IMR-90 (cell line): Measurements from ENCODE around the gene ZSWIM8. TPM values are rescaled to one million over a fixed set of nuclear protein-coding genes. Genes with fewer than 3 reads are reported as not detected.

Experiments
- ATAC-seq: fragments of 200-7000 bp; cut with Tn5 transposase; 2 replicates; pipeline ENCODE4 v1.9.1; 2020; ENCODE audit warnings: low read depth, mild to moderate bottlenecking, moderate library complexity
- BruUV-seq: library from RNA; stranded (reverse); fragments of 400-500 nt; replicated peaks from 2 replicates; lab custom pipeline; 2021; lab: Mats Ljungman, UMichigan
- CTCF ChIA-PET: fragments of 300-600 bp; formaldehyde crosslinking; extraction: SDS; loops from one replicate; lab custom pipeline; 2021; ENCODE audit warnings: antibody characterized with exemption; lab: Yijun Ruan, JAX
- POLR2A ChIA-PET: fragments of 300-600 bp; sonication (Branson Sonifier 250); formaldehyde crosslinking; loops from one replicate; lab custom pipeline; 2022; ENCODE audit warnings: antibody characterized with exemption; ENCODE audit not compliant: unreplicated experiment; lab: Charles Lee
- DNase-seq: peaks from one replicate; pipeline ENCODE4 v3.0.0; 2013
- H2AFZ ChIP-seq: replicated peaks from 2 replicates; pipeline ENCODE3; 2013; ENCODE audit warnings: low read length, mild to moderate bottlenecking; ENCODE audit not compliant: poor library complexity
- H2AK5ac ChIP-seq: 2 replicates; pipeline ENCODE4 v1.6.1; 2013; ENCODE audit warnings: low read depth, low read length, inconsistent platforms
- H2AK9ac ChIP-seq: replicated peaks from 2 replicates; pipeline ENCODE3; 2013; ENCODE audit warnings: mild to moderate bottlenecking, low read depth, low read length, moderate library complexity; ENCODE audit not compliant: poor library complexity
- H2BK120ac ChIP-seq: 2 replicates; pipeline ENCODE4 v1.6.1; 2013; ENCODE audit warnings: low read depth, low read length, inconsistent platforms
- H2BK15ac ChIP-seq: 3 replicates; pipeline ENCODE4 v1.6.1; 2013; ENCODE audit warnings: low read depth, low read length, inconsistent platforms
- H2BK20ac ChIP-seq: 2 replicates; pipeline ENCODE4 v1.6.1; 2013; ENCODE audit warnings: low read depth, mild to moderate bottlenecking, inconsistent platforms, low read length, moderate library complexity
- H2BK5ac ChIP-seq: 2 replicates; pipeline ENCODE4 v1.6.1; 2013; ENCODE audit warnings: mild to moderate bottlenecking, low read depth, low read length, inconsistent platforms; ENCODE audit not compliant: poor library complexity, severe bottlenecking
- H3K14ac ChIP-seq: replicated peaks from 2 replicates; pipeline ENCODE4 v1.6.1; 2013; ENCODE audit warnings: low read depth, low read length, inconsistent platforms
- H3K18ac ChIP-seq: 2 replicates; pipeline ENCODE4 v1.6.1; 2013; ENCODE audit warnings: low read depth, low read length, control low read depth
- H3K23ac ChIP-seq: 2 replicates; pipeline ENCODE4 v1.6.1; 2013; ENCODE audit warnings: low read depth, low read length, inconsistent platforms
- H3K27ac ChIP-seq: 2 replicates; pipeline ENCODE4 v1.5.1; 2013; ENCODE audit warnings: mild to moderate bottlenecking, control low read depth, low read length; ENCODE audit not compliant: insufficient read depth
- H3K27me3 ChIP-seq: 2 replicates; pipeline ENCODE4 v1.6.1; 2013; ENCODE audit warnings: low read length; ENCODE audit not compliant: control insufficient read depth, insufficient read depth
- H3K36me3 ChIP-seq: 2 replicates; pipeline ENCODE4 v1.6.1; 2013; ENCODE audit warnings: low read length, mixed read lengths; ENCODE audit not compliant: control insufficient read depth, insufficient read depth
- H3K4ac ChIP-seq: 2 replicates; pipeline ENCODE4 v1.6.1; 2013; ENCODE audit warnings: low read depth, low read length, inconsistent platforms
- H3K4me1 ChIP-seq: 2 replicates; pipeline ENCODE4 v1.6.1; 2013; ENCODE audit warnings: low read length, mixed read lengths; ENCODE audit not compliant: control insufficient read depth, insufficient read depth
- H3K4me2 ChIP-seq: 2 replicates; pipeline ENCODE4 v1.6.1; 2013; ENCODE audit warnings: low read depth, mild to moderate bottlenecking, control low read depth, low read length, moderate library complexity
- H3K4me3 ChIP-seq: 2 replicates; pipeline ENCODE4 v1.5.1; 2013; ENCODE audit warnings: low read depth, mild to moderate bottlenecking, control low read depth, low read length, moderate library complexity; ENCODE audit not compliant: insufficient read depth
- H3K56ac ChIP-seq: 2 replicates; pipeline ENCODE4 v1.6.1; 2013; ENCODE audit warnings: low read length, inconsistent platforms; ENCODE audit not compliant: insufficient read depth; ENCODE audit errors: extremely low read depth
- H3K79me1 ChIP-seq, 2 experiments: 2 replicates each; pipeline ENCODE4 v1.6.1; 2013; ENCODE audit warnings: low read length in 2 of 2, inconsistent platforms in 1 of 2, low read depth in 1 of 2
- H3K9ac ChIP-seq: 2 replicates; pipeline ENCODE4 v1.6.1; 2013; ENCODE audit warnings: low read depth, low read length, control low read depth
- H3K9me1 ChIP-seq: 2 replicates; pipeline ENCODE4 v1.6.1; 2013; ENCODE audit warnings: low read length, inconsistent platforms; ENCODE audit not compliant: insufficient read depth
- H3K9me3 ChIP-seq: 2 replicates; pipeline ENCODE4 v1.6.1; 2013; ENCODE audit warnings: low read length; ENCODE audit not compliant: control insufficient read depth, insufficient read depth
- H4K20me1 ChIP-seq: 2 replicates; pipeline ENCODE4 v1.6.1; 2013; ENCODE audit warnings: low read length, inconsistent platforms; ENCODE audit not compliant: insufficient read depth
- H4K5ac ChIP-seq: 2 replicates; pipeline ENCODE4 v1.6.1; 2013; ENCODE audit warnings: mild to moderate bottlenecking, low read depth, low read length, control low read depth
- H4K8ac ChIP-seq, 2 experiments: 2 replicates each; pipeline ENCODE4 v1.6.1; 2013; ENCODE audit warnings: low read depth in 2 of 2, low read length in 2 of 2, control low read depth in 1 of 2, inconsistent platforms in 1 of 2
- H4K91ac ChIP-seq: 2 replicates; pipeline ENCODE4 v1.6.1; 2013; ENCODE audit warnings: low read depth, low read length, inconsistent platforms; ENCODE audit not compliant: insufficient read depth
- BHLHE40 ChIP-seq: fragments of 150-350 bp; IDR thresholded peaks from 2 replicates; pipeline ENCODE4 v1.6.1; 2016; ENCODE audit warnings: mild to moderate bottlenecking, low read depth, low read length
- CEBPB ChIP-seq: IDR thresholded peaks from 2 replicates; pipeline ENCODE4 v1.6.1; 2012; ENCODE audit warnings: low read depth, low read length, improper control_type of control experiment
- CHD1 ChIP-seq: IDR thresholded peaks from 2 replicates; pipeline ENCODE4 v1.6.1; 2012; ENCODE audit warnings: low read depth, low read length, improper control_type of control experiment
- CTCF ChIP-seq: conservative IDR thresholded peaks from 2 replicates; pipeline ENCODE4 v1.5.1; 2012; ENCODE audit warnings: mild to moderate bottlenecking, low read depth, low read length, improper control_type of control experiment
- ELK1 ChIP-seq: fragments of 150-350 bp; IDR thresholded peaks from 2 replicates; pipeline ENCODE4 v1.6.1; 2016; ENCODE audit warnings: low read depth, mild to moderate bottlenecking, low read length, moderate library complexity, borderline replicate concordance
- FOS ChIP-seq: fragments of 150-350 bp; IDR thresholded peaks from 2 replicates; pipeline ENCODE4 v1.6.1; 2016; ENCODE audit warnings: low read depth, low read length
- MAZ ChIP-seq: IDR thresholded peaks from 2 replicates; pipeline ENCODE4 v1.6.1; 2012; ENCODE audit warnings: low read depth, mild to moderate bottlenecking, low read length, improper control_type of control experiment, moderate library complexity, borderline replicate concordance
- MXI1 ChIP-seq: IDR thresholded peaks from 2 replicates; pipeline ENCODE4 v1.6.1; 2012; ENCODE audit warnings: low read depth, mild to moderate bottlenecking, low read length, moderate library complexity, borderline replicate concordance
- NFE2L2 ChIP-seq: fragments of 150-350 bp; IDR thresholded peaks from 2 replicates; pipeline ENCODE4 v1.6.1; 2016; ENCODE audit warnings: low read depth, mild to moderate bottlenecking, low read length
- POLR2A ChIP-seq: IDR thresholded peaks from 2 replicates; pipeline ENCODE4 v1.6.1; 2012; ENCODE audit warnings: mild to moderate bottlenecking, low read depth, low read length
- RAD21 ChIP-seq: IDR thresholded peaks from 2 replicates; pipeline ENCODE4 v1.6.1; 2012; ENCODE audit warnings: low read length, improper control_type of control experiment
- RCOR1 ChIP-seq: IDR thresholded peaks from 2 replicates; pipeline ENCODE4 v1.6.1; 2012; ENCODE audit warnings: mild to moderate bottlenecking, low read length, improper control_type of control experiment; ENCODE audit not compliant: insufficient replicate concordance
- RFX5 ChIP-seq: IDR thresholded peaks from 2 replicates; pipeline ENCODE4 v1.8.0; 2012; ENCODE audit warnings: low read depth, mild to moderate bottlenecking, low read length, moderate library complexity
- SMC3 ChIP-seq: fragments of 150-350 bp; IDR thresholded peaks from 2 replicates; pipeline ENCODE4 v1.6.1; 2016; ENCODE audit warnings: low read depth, mild to moderate bottlenecking, antibody characterized with exemption, low read length, moderate library complexity
- USF2 ChIP-seq: fragments of 150-350 bp; IDR thresholded peaks from 2 replicates; pipeline ENCODE4 v1.6.1; 2017; ENCODE audit warnings: mild to moderate bottlenecking, antibody characterized with exemption, low read length, low read depth
- WGBS, 2 experiments: methylation state at CpG; one replicate each; pipeline versions ENCODE4 v1.1.5 to v1.1.7; 2013; ENCODE audit warnings: missing lambda C conversion rate in 2 of 2; ENCODE audit not compliant: insufficient read length in 1 of 2; ENCODE audit errors: extremely low coverage in 2 of 2; 5-methylcytosine and 5-hydroxymethylcytosine counted together
- dilution Hi-C: fragments of 300-500 bp; cut with HindIII; formaldehyde crosslinking; loops from one replicate; pipeline ENCODE4 v1.14.3; 2018; ENCODE audit warnings: low sequenced_read_pairs; ENCODE audit not compliant: unreplicated experiment
- in situ Hi-C: fragments of 300-500 bp; cut with MboI; formaldehyde crosslinking; loops from 3 replicates; pipeline ENCODE4 v1.14.3; 2019; ENCODE audit warnings: low sequenced_read_pairs, inconsistent platforms, mixed read lengths
- intact Hi-C: fragments of 100-400 bp; cut with micrococcal nuclease; formaldehyde crosslinking; loops from 2 replicates; pipeline ENCODE4 v1.10.0; 2022
- polyA plus RNA-seq, 3 experiments: library from polyadenylated mRNA; depleted of rRNA; stranded (reverse); fragments of >200 nt; gene quantifications; 2 replicates each; pipeline ENCODE4 v1.2.3, GENCODE V29; 2012; ENCODE audit warnings: low replicate concordance in 1 of 3
- total RNA-seq: library from RNA; depleted of rRNA; stranded (reverse); fragments of >200 nt; gene quantifications from 2 replicates; pipeline ENCODE4 v1.2.3, GENCODE V29; 2012

The ZSWIM8 gene
- total and polyA plus RNA-seq, 2 of the 4 experiments (the other 2 are of a cell fraction), result 16.8 to 103 TPM

- dilution Hi-C loops (no loop called here), in situ Hi-C loops (no loop called here), intact Hi-C loops (no loop called here)
- WGBS, 2 experiments, result 95% methylated on average over 7 of the region's 16 CpGs; no CpG with 5 or more reads in 1 of the 2 experiments
- no peaks in the 10 kb centered on the region for H3K27me3 ChIP-seq
- H4K8ac ChIP-seq, result no peak overlapping the region
- POLR2A ChIA-PET, result no interaction called here
- no peak for DNase-seq
- H3K56ac ChIP-seq, result no peak overlapping the region
- no peak for ATAC-seq
- H3K23ac ChIP-seq, result no peak overlapping the region
- 0 out of 2 replicates have a peak, but pooled peaks cover 2% of the 10 kb centered on the region for H3K4me1 ChIP-seq
- no peak overlapping the region for H2BK120ac ChIP-seq
- no peak overlapping the region for H2BK15ac ChIP-seq
- BruUV-seq, result no TSS peak
- no peak overlapping the region for H4K5ac ChIP-seq
- H4K20me1 ChIP-seq, result no peaks in the 10 kb centered on the region
- CTCF ChIA-PET, result no interaction called here
- H3K4ac ChIP-seq, result no peak overlapping the region
- H3K9me3 ChIP-seq, result no peaks in the 10 kb centered on the region
- no peak overlapping the region for H3K4me3 ChIP-seq
- no peak overlapping the region for H4K91ac ChIP-seq
- H2BK20ac ChIP-seq, result no peak overlapping the region
- H3K18ac ChIP-seq, result no peak overlapping the region
- no peak overlapping the region for H3K27ac ChIP-seq
- peaks cover 43% of the 10 kb centered on the region for H3K36me3 ChIP-seq
- peaks cover 14 to 50% of the 10 kb centered on the region in 2 experiments for H3K79me1 ChIP-seq
- H3K4me2 ChIP-seq, result no peak overlapping the region
- no peak overlapping the region for H3K14ac ChIP-seq
- H2BK5ac ChIP-seq, result no peak overlapping the region
- peaks cover 16% of the 10 kb centered on the region for H3K9me1 ChIP-seq
- H2AK5ac ChIP-seq, result no peak overlapping the region
- H2AFZ ChIP-seq, result no peak overlapping the region
- H3K9ac ChIP-seq, result no peak overlapping the region
- H2AK9ac ChIP-seq, result no peak overlapping the region
- TF ChIP-seq SMC3 (no peak), BHLHE40 (no peak), RCOR1 (no peak), POLR2A (no peak), MAZ (no peak), FOS (no peak), RAD21 (no peak), RFX5 (no peak), CHD1 (no peak), CTCF (no peak), NFE2L2 (no peak), USF2 (no peak), ELK1 (no peak), CEBPB (no peak), MXI1 (no peak)
These were observed 22.8 kb downstream of the ZSWIM8 start for GRCh38 chr10:73808021-73808815.
